Lower leg skin (tissue), 4 donors: ENCODE measurements around the gene MRPL42. TPM values are rescaled to one million over a fixed set of nuclear protein-coding genes. Genes with fewer than 3 reads are reported as not detected.
A peak's percentile ranks its signal among the peaks of the same experiment; 100 is the strongest.

Experiments used
- DNase-seq, 2 donors: peaks; one replicate each; pipeline ENCODE4 v3.0.0-alpha.2; 2019; ENCODE audit warnings: low spot score in 2 of 2
- H3K4me3 ChIP-seq: fragments of 200-600 bp; sonication (generic); 2 replicates; pipeline ENCODE4 v1.5.1; 2017; ENCODE audit warnings: mild to moderate bottlenecking, low read depth; ENCODE audit not compliant: poor library complexity, severe bottlenecking
- POLR2A ChIP-seq, 2 donors: fragments of 450-650 bp; IDR thresholded peaks; one replicate each; pipeline ENCODE4 v1.6.1; 2016 to 2017; ENCODE audit warnings: antibody characterized with exemption in 2 of 2, mild to moderate bottlenecking in 1 of 2, moderate library complexity in 1 of 2
- WGBS, 2 donors: methylation state at CpG; one replicate each; pipeline ENCODE4 v1.1.5; 2018; 5-methylcytosine and 5-hydroxymethylcytosine counted together
- intact Hi-C: fragments of 100-400 bp; cut with DNase I; formaldehyde crosslinking; loops from one replicate; pipeline ENCODE4 v1.15.0; 2023; ENCODE audit warnings: low total_unique reads
- total RNA-seq, 4 donors: library from RNA; depleted of rRNA; stranded (reverse); fragments of >200 nt; gene quantifications; one replicate each; pipeline ENCODE4 v1.1.0, GENCODE V29; 2016
- TF ChIP-seq, protein P1 (sequence below), 3 donors: fragments of 450-650 bp; IDR thresholded peaks; one replicate each; pipeline ENCODE4 v1.5.1; 2016; ENCODE audit warnings: antibody characterized with exemption in 3 of 3, mild to moderate bottlenecking in 3 of 3, moderate library complexity in 2 of 3

Gene MRPL42
- total RNA-seq, 4 donors from 2014 or later: 43.9 to 58.4 (median 47.7) TPM

DNA sequence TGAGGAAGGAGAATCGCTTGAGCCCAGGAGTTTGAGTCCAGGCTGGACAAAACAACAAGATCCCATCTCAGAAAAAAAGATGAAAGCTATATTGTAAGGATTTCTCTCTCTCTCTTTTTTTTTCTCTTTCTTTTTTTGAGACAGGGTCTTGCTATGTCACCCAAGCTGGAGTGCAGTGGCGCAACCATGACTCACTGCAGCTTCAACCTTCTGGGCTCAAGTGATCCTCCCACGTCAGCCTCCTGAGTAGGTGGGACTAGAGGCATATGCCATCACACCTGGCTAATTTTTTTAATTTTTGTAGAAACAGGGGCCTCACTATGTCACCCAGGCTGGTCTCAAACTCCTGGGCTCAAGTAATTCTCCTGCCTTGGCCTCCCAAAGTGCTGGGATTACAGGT lies 5.8 kb upstream of the MRPL42 start:
- H3K4me3 ChIP-seq: no peak overlapping the region
- intact Hi-C loops: no loop called here
- TF ChIP-seq, protein P1, sequence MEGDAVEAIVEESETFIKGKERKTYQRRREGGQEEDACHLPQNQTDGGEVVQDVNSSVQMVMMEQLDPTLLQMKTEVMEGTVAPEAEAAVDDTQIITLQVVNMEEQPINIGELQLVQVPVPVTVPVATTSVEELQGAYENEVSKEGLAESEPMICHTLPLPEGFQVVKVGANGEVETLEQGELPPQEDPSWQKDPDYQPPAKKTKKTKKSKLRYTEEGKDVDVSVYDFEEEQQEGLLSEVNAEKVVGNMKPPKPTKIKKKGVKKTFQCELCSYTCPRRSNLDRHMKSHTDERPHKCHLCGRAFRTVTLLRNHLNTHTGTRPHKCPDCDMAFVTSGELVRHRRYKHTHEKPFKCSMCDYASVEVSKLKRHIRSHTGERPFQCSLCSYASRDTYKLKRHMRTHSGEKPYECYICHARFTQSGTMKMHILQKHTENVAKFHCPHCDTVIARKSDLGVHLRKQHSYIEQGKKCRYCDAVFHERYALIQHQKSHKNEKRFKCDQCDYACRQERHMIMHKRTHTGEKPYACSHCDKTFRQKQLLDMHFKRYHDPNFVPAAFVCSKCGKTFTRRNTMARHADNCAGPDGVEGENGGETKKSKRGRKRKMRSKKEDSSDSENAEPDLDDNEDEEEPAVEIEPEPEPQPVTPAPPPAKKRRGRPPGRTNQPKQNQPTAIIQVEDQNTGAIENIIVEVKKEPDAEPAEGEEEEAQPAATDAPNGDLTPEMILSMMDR (IDR thresholded peaks at IDR 0.05): no peak
- no peak for TF ChIP-seq POLR2A (IDR thresholded peaks at IDR 0.05)
- DNase-seq: no peak
- WGBS, 2 donors: 84 to 94% methylated on average over 3 of the region's 3 CpGs

DNA sequence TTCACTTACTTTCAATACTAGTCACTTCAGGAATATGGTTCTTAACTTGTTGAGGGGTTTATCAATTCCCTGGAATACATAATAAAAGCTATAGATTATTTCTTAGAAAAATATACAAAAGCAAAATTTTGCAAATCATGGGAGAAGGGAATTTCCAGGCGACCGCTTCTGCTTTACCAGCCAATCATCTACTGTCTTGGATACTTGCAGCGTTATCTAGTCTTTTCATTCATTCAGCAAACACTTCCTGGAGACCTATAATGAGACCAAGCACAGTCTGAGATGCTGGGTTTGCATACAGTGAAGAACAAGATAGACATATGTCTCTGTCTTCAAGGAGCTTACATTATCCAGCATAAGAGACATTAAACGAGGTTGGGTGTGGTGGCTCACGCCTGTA lies 1.5 kb upstream of the MRPL42 start:
- TF ChIP-seq POLR2A (IDR thresholded peaks at IDR 0.05): no peak
- TF ChIP-seq, protein P1 (IDR thresholded peaks at IDR 0.05): no peak
- DNase-seq: no peak
- 94 to 99% methylated on average over 5 of the region's 5 CpGs for WGBS, 2 donors
- no peak overlapping the region for H3K4me3 ChIP-seq
- intact Hi-C loops: no loop called here

DNA sequence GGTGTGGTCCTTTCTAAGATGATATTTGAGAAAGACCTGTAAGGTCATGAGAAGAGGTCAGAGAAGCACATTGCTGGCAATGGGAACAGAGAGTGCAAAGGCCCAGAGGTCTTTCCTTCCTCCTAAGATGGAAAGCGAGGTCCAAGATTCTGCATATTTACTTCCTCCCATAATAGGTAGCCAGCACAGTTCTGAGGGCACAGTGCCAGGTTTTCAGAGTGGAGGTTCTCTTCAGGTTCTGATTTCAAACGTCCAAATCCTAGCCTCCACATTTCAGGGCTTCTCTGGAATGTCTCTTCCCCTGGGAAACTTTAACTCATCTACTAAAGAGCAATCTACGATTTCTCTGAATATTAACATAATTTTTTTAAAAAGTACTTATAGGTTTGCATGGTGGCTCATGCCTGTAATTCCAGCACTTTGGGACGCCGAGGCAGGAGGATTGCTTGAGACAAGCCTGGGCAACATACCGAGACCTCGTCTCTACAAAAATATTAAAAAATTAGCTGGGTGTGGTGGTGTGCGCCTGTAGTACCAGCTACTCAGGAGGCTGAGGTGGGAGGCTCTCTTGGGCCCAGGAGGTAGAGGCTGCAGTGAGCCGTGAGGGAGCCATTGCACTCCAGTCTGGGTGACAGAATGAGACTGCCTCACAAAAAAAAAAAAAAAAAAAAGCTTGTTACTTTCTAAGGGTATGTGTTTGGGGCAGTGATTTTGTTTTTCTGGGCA lies 526 bp upstream of the MRPL42 start:
- TF ChIP-seq, protein P1 (IDR thresholded peaks at IDR 0.05): no peak
- TF ChIP-seq POLR2A (IDR thresholded peaks at IDR 0.05): no peak
- WGBS, 2 donors: 88 to 89% methylated on average over 9 of the region's 9 CpGs
- no peak overlapping the region for H3K4me3 ChIP-seq
- DNase-seq: peak in 1 of 2 donors; percentile 22
- intact Hi-C loops: no loop called here

DNA sequence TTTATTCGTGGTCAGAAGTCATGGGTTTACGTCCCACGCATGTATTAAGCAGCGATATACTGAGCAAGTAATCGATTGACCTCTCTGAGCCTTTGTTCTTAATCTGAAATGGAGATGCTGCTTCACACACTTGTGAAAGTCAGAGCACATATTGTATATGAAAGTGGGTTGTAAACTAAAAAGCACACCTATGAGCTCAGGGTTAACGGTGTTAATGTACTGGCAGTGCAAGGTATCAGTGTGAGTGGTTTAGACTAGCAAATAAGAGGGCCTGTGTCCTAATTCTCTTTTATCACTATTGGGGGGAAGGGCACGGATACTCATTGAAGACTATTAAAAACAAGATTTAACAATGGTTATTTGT lies 676 bp downstream of the MRPL42 start:
- DNase-seq: no peak
- intact Hi-C loops: no loop called here
- 7% methylated on average over 7 of the region's 7 CpGs for WGBS, 2 donors
- H3K4me3 ChIP-seq: peak overlapping the region; percentile 70
- TF ChIP-seq POLR2A (IDR thresholded peaks at IDR 0.05): no peak
- TF ChIP-seq, protein P1 (IDR thresholded peaks at IDR 0.05): no peak

DNA sequence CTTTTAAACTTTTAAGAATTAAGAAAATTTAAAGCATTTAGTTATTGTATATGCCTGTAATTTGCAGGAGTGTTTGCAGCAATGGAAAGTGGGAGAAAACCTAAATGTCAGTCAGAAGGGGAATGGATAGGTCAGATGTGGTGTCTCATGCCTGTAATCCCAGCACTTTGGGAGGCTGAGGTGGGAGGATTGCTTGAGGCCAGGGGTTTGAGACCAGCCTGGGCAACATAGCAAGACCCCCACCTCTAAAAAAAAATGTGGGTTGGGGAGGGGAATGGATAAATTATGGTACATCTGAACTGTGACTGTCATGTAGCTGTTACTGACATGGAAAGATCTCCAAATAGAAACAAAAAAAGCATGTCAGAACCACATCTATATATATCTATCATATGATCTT lies 2.1 kb downstream of the MRPL42 start:
- DNase-seq: no peak
- no peak for TF ChIP-seq POLR2A (IDR thresholded peaks at IDR 0.05)
- TF ChIP-seq, protein P1 (IDR thresholded peaks at IDR 0.05): no peak
- intact Hi-C loops: no loop called here
- H3K4me3 ChIP-seq: no peak overlapping the region

DNA sequence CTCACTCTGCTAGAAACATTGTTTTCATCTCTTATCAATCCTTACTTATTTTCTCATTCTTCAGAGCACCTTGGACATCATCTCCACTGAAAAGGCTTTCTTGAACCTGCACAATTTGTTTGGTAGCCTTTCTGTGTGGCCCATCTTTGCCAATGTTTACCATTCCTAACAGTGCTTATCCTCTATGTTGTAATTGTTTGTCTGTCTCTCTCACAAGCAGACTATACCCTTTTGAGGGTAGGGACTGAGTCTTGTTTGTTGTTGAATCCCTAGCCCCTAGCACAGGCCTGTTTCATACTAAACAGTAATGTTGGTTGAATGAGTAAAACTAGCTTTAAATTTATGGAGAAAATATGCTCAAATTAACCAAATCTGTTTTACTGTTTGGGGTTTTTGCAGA lies 9.2 kb downstream of the MRPL42 start:
- DNase-seq: no peak
- no peak for TF ChIP-seq POLR2A (IDR thresholded peaks at IDR 0.05)
- TF ChIP-seq, protein P1 (IDR thresholded peaks at IDR 0.05): no peak
- no peak overlapping the region for H3K4me3 ChIP-seq
- intact Hi-C loops: no loop called here
